SU-DHL-6 (cell line): ENCODE measurements around the gene UCN2.

ENCODE experiments used
- CTCF ChIP-seq: fragments of 200-600 bp; sonication (generic); IDR thresholded peaks from one replicate; pipeline ENCODE4 v1.5.1; 2017; ENCODE audit warnings: antibody characterized with exemption, mild to moderate bottlenecking, low read length, moderate library complexity; ENCODE audit not compliant: insufficient read depth, poor library complexity, severe bottlenecking
- EZH2phosphoT487 ChIP-seq: fragments of 200-600 bp; sonication (generic), shearing (Covaris generic); conservative IDR thresholded peaks from 2 replicates; pipeline ENCODE4 v1.6.1; 2018; ENCODE audit warnings: mild to moderate bottlenecking, antibody characterized with exemption, low read length, moderate library complexity, mixed read lengths

- TF ChIP-seq CTCF (no peak), EZH2phosphoT487 (no peak)
These were observed 45.8 kb upstream of the UCN2 start, which contains the start of gene UQCRC1 for GRCh38 chr3:48609088-48610005.
